NOMO-1 treated with dmso at 0.1 percent for 144 hours (cell line): ENCODE results near the gene C21orf58.

Experiments used
- DNase-seq: peaks from one replicate; lab custom pipeline; 2025; ENCODE audit not compliant: unreplicated experiment; lab: John Stamatoyannopoulos, UW

C21orf58 gene

GRCh38 chr21:46297338-46298271 is 26.1 kb downstream of the C21orf58 start:
- no peak for DNase-seq

- DNase-seq, result peak; percentile 34
Observed at GRCh38 chr21:46295996-46296752, 27.5 kb downstream of the C21orf58 start.

- no peak for DNase-seq
Observed at GRCh38 chr21:46295177-46295770, 28.4 kb downstream of the C21orf58 start.

GRCh38 chr21:46294647-46295176 is 29.0 kb downstream of the C21orf58 start:
- no peak for DNase-seq

GRCh38 chr21:46291561-46291960 is 32.1 kb downstream of the C21orf58 start:
- DNase-seq, result no peak

- no peak for DNase-seq
Observed at GRCh38 chr21:46289655-46290179, 34.0 kb downstream of the C21orf58 start.

GRCh38 chr21:46287541-46287940 is 36.1 kb downstream of the C21orf58 start:
- DNase-seq, result no peak

- peak; percentile 31 for DNase-seq
Observed at GRCh38 chr21:46286648-46287002, 37.0 kb downstream of the C21orf58 start.

- DNase-seq, result peak; percentile 69
Observed at GRCh38 chr21:46285761-46286647, 37.7 kb downstream of the C21orf58 start, which contains the start of gene YBEY. Gene YBEY (plus strand): TSS chr21:46286342. CDS start chr21:46286914, 572 bp downstream.

- no peak for DNase-seq
Observed at GRCh38 chr21:46285206-46285661, 38.4 kb downstream of the C21orf58 start, which contains the start of gene MCM3AP. Gene MCM3AP (minus strand): TSS chr21:46285611. CDS start chr21:46285286, 325 bp downstream.

GRCh38 chr21:46284733-46285132 is 38.9 kb downstream of the C21orf58 start:
- DNase-seq, result no peak

GRCh38 chr21:46284077-46284644 is 39.5 kb downstream of the C21orf58 start:
- DNase-seq, result no peak

- no peak for DNase-seq
Observed at GRCh38 chr21:46274797-46275390, 48.8 kb downstream of the C21orf58 start.

- no peak for DNase-seq
Observed at GRCh38 chr21:46273341-46273740, 50.3 kb downstream of the C21orf58 start.

- no peak for DNase-seq
Observed at GRCh38 chr21:46269466-46269865, 54.2 kb downstream of the C21orf58 start.

- DNase-seq, result no peak
Observed at GRCh38 chr21:46268371-46268770, 55.3 kb downstream of the C21orf58 start.

GRCh38 chr21:46266946-46267345 is 56.7 kb downstream of the C21orf58 start:
- no peak for DNase-seq

- DNase-seq, result no peak
Observed at GRCh38 chr21:46265736-46266525, 57.7 kb downstream of the C21orf58 start.
